HT-29 (cell line): ENCODE data around the gene PLA2G4B. TPM values are rescaled to one million over a fixed set of nuclear protein-coding genes. Genes with fewer than 3 reads are reported as not detected.

ENCODE experiments used
- DNase-seq: peaks from one replicate; pipeline ENCODE4 v3.0.0-alpha.2; 2015; ENCODE audit warnings: low spot score
- total RNA-seq: library from RNA; depleted of rRNA; stranded (reverse); fragments of >200 nt; shearing (Covaris generic); gene quantifications from 2 replicates; pipeline ENCODE4 v1.2.3, GENCODE V29; 2014

Gene PLA2G4B
- total RNA-seq, 1 experiment from 2014 or later = 4.6 TPM

DNA sequence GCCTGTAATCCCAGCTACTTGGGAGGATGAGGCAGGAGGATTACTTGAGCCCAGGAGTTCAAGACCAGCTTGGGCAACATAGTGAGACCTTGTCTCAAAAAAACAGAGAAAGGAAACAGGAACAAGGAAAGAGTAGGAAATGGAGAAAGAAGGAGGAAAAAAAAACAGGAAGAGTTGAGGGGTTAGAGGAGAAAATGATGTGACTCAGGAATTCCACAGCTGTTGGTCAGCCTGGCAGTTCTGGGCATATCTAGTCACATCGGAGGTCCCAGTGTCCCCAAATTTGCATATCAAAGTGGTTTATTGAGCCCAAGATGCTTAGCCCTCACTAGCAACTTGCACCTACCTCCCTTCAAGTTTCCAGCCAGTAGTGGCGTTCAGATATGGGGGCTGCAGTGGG is 29.5 kb upstream of the PLA2G4B start:
- DNase-seq = no peak

DNA sequence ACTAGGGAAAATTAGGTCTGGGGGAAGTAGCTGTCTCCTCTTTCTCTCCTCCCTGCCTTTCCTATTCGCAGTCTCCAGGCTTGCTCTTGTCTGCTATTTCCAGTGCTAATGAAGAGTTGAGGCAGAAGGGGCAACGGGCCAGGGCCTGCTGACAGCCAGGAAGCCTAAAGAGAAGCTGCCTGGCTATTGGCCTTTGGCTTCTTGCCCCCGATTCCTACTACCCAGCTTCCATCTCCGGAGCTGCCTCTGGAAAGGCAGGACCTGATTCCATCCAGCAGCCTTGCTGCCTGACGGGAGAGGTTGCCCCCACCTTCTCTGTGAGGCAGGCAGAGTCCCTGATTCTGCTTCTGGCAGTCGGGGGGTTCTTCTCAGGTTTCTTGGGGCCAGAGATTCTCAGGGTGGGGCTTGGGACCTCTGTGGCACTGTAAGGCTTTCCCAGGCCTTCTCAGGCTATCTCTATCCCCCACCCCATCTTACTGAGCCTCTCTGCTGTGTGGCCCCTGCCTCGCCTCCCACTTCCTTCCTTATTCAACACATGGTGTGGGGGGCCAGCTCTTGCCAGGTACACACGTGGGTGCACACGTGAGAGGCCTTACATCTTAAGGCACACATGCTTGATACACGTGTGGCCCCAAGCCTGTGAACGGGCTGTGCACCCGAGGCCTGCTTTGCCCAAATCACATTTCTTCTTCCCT is 29.0 kb upstream of the PLA2G4B start:
- DNase-seq = no peak

DNA sequence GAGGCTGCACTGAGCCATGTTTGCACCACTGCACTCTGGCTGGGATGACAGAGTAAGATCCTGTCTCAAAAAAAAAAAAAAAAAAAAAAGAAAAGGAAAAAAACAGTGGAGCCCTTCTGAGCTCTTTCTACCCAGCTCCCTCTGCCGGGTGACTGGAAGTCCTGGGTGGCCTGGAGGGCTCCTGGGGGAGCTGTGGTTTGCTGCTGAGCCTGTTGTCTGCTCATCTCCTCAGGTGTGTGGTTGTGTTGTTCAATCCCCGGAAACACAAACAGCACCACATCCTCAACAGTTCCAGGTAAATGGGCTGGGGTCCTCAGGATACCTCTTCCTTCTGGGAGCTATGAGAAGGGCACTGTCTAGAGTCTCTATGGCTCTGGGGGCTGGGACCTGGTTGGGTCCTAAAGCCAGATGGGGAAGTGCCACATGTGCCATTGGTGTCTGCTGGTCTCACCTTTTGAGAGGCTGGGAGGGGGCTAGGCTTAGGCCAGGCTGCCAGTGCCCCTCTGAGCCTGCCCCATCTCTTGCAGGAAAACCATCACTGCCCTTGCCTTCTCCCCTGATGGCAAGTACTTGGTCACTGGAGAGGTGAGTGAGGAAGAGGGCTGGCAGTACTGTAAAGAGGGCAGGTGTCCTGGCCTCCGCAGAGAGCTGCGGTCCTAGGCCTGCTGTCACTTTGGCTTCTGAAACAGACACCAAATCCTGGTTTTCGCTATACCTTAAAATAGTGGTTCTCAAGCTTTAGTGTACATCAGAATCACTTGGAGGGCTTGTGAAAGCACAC is 27.8 kb upstream of the PLA2G4B start:
- DNase-seq = no peak

- DNase-seq = peak; percentile 91
Observed at GRCh38 chr15:41811432-41812195, 27.0 kb upstream of the PLA2G4B start.

GRCh38 chr15:41812820-41813375 is 25.7 kb upstream of the PLA2G4B start:
- no peak for DNase-seq

GRCh38 chr15:41813426-41813825 is 25.2 kb upstream of the PLA2G4B start:
- no peak for DNase-seq

DNA sequence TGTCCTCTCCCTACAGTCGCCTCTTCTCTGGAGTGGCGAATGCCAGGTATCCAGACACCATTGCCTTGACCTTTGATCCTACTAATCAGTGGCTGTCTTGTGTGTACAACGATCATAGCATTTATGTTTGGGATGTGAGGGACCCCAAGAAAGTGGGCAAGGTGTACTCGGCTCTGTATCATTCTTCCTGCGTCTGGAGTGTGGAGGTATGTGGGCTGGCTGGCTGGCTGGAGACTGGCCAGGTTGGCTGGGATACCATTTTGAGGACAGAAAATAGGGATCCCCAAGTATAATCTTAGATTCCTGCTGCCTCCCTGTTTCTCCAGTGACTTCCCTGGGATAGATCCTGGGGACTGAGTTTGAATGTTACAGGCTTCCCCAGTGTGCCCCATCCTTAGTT is 24.1 kb upstream of the PLA2G4B start:
- no peak for DNase-seq

- no peak for DNase-seq
Observed at GRCh38 chr15:41816788-41817187, 21.9 kb upstream of the PLA2G4B start.

DNA sequence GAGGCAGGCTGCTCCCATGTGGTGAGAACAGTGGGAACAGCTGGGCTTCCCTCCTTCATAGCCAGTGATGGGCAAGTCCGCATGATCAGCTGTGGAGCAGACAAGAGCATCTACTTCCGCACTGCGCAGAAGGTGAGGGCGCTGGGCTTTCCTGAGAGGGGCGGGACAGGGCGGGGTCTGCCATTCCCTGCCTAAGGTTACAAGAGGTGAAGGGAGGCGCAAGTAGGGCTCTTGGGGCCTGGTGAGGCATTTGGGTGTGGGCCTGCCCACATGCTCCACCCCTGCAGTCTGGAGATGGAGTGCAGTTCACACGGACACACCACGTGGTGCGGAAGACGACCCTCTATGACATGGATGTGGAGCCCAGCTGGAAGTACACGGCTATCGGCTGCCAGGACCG is 21.3 kb upstream of the PLA2G4B start:
- no peak for DNase-seq

DNA sequence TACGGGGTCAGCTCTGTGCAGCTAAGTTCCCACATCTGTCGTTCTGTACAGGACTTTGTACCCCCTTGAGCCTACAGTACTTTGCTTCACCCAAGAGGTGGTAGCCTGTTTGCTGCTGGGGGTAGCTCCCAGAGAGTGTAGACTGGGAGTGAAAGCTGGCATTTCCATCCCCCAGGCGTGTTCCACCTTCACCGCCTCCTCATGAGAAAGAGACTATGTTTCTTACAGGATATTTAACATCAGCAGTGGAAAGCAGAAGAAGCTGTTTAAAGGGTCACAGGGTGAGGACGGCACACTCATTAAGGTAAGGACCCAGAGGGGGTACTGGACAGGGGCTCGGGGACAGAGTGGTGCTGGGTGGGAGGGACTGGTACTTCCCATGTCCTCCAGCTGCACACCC is 20.9 kb upstream of the PLA2G4B start:
- DNase-seq = no peak

GRCh38 chr15:41819455-41820050 is 19.1 kb upstream of the PLA2G4B start:
- DNase-seq = no peak

GRCh38 chr15:41820791-41821423 is 17.7 kb upstream of the PLA2G4B start:
- no peak for DNase-seq

GRCh38 chr15:41821831-41822230 is 16.8 kb upstream of the PLA2G4B start:
- no peak for DNase-seq

DNA sequence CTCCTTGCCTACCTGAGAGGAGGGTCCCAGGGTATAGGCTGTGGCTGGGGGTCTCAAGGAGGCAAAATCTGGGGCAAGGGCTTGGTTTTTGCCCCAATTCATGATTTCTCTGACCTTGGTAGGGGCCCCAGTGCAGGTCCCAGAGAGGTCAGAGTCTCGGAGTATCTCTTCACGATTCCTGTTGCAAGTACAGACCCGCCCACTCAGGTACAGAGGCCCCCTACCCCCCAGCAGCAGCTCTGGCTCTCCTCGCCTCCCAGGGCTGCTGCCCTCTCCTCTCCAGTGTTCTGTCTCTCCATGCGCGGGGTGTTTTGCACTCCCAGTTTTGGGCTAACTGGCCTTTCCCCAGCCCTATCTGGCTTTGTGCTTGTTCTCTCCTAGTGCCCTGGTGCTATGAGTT is 16.2 kb upstream of the PLA2G4B start:
- DNase-seq = no peak

GRCh38 chr15:41822957-41823356 is 15.7 kb upstream of the PLA2G4B start:
- DNase-seq = peak; percentile 21

GRCh38 chr15:41823502-41823901 is 15.1 kb upstream of the PLA2G4B start:
- no peak for DNase-seq

DNA sequence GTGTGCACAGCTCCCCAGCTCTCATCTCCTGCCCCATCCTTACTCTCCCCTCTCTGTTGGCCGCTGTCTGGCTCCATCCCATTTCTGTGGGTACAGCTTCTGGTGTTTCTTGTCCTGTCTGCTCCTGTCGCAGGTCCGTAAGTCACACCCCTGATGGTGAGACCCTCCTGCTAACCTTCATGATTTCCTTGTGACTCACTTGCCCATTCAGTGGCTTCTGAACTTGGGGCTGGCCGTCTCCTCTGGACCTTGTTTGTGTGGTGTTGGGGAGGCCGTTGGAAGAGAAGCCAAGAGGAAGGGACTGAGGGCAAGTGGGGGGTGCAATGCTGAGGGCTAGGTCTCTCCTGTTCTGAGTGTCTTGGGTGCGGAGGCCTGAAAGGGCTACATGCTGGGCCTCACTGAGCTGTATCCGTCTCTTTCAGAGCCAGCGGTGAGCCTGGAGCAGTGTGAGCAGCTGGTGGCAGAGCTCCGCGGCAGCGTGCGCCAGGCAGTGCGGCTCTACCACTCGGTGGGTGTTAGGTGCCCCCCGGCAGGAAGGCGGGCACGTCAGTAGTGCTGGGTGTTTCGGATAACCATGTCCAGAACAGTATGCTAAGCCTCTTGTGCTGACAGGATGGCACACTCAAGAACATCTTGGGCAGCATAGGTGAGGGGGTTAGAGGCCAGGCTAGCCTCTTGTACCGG is 14.4 kb upstream of the PLA2G4B start:
- DNase-seq = no peak

DNA sequence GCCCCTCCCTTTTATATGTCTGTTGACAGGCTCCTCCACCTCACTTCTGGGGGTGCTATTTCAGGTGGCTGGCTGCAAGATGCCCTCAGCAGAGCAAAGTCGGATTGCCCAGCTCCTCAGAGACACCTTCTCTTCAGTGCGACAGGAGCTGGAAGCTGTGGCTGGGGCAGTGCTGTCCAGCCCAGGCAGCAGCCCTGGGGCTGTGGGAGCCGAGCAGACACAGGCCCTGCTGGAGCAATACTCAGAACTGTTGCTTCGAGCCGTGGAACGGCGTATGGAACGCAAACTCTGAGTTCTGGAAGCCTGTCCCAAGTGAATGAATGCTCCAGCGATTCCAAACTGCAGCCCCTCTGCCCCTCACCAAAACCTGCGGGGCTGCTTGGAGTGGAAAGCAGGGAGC is 13.5 kb upstream of the PLA2G4B start:
- DNase-seq = no peak

DNA sequence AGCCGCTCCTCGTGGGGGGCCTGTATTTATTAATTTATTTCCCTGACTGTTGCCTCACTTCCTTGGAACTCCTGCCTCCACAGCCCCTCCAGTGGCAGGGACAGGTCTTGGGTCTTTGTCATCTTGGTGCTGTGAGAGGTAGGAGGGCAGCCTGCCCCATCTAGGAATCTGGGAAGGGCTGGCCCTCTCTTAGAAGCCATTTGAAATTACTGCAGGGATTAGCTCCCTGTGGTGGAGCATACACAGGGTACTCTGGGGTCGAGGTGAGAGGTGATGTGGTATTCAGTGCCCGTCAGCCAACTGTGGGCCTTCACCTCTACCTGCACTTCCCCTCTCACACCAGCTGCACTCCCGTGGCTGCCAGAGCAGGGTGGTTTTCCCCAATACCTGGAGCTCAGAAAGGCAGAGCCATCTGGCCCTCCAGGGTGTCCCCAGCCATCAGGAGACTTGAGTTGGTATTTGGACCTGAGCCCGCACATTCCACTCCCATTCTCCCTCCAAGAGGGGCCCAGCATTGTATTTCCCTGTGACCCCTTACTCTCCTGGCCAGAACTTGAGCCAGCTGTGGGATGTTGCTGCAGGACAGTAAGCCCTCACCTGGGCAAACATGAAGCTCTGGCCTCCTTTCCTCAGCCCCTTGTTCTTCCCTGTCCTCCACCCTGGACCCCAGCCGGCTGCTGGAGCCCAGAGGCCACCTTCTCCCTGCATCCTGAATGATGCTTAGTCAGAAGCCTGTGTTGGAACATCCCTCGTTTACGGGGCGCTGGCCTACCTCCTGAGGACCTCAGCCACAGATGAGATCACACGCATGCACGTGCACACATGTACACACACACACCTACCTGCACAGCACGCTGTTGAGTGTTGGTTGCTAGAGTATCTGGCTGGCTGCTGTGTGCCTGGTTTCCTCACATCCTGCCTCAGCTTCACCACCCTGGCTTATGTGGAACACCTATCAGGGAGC is 12.8 kb upstream of the PLA2G4B start:
- no peak for DNase-seq
